Type B pancreatic cell (in vitro differentiated cells): ENCODE data around the gene HNRNPF. TPM values are rescaled to one million over a fixed set of nuclear protein-coding genes. Genes with fewer than 3 reads are reported as not detected.

Experiments used
- DNase-seq: peaks from one replicate; pipeline ENCODE4 v3.0.0; 2021; ENCODE audit warnings: mixed read lengths; ENCODE audit not compliant: unreplicated experiment; ENCODE audit errors: extremely low spot score
- H3K27ac Mint-ChIP-seq: 2 replicates; pipeline ENCODE4 v1.8.0; 2021; ENCODE audit warnings: mild to moderate bottlenecking, mixed read lengths
- H3K27me3 Mint-ChIP-seq: 2 replicates; pipeline ENCODE4 v1.8.0; 2021; ENCODE audit warnings: mixed read lengths
- H3K36me3 Mint-ChIP-seq: 2 replicates; pipeline ENCODE4 v1.8.0; 2021; ENCODE audit warnings: mixed read lengths
- H3K4me1 Mint-ChIP-seq: one replicate; pipeline ENCODE4 v1.8.0; 2021; ENCODE audit warnings: mixed read lengths; ENCODE audit not compliant: unreplicated experiment
- H3K4me3 Mint-ChIP-seq: 2 replicates; pipeline ENCODE4 v1.8.0; 2021; ENCODE audit warnings: mild to moderate bottlenecking, mixed read lengths
- H3K9me3 Mint-ChIP-seq: 2 replicates; pipeline ENCODE4 v1.8.0; 2021; ENCODE audit warnings: mixed read lengths
- total RNA-seq: library from RNA; stranded (reverse); gene quantifications from 2 replicates; pipeline ENCODE4 v1.2.1, GENCODE V29; 2021; ENCODE audit warnings: low replicate concordance
- TF ChIP-seq, protein P1 (sequence below): fragments of 200-600 bp; sonication (generic); conservative IDR thresholded peaks from 2 replicates; pipeline ENCODE4 v1.5.0; 2021; ENCODE audit warnings: antibody characterized with exemption, mild to moderate bottlenecking

HNRNPF gene
- total RNA-seq, 1 donor from 2014 or later, result 220 TPM

DNA sequence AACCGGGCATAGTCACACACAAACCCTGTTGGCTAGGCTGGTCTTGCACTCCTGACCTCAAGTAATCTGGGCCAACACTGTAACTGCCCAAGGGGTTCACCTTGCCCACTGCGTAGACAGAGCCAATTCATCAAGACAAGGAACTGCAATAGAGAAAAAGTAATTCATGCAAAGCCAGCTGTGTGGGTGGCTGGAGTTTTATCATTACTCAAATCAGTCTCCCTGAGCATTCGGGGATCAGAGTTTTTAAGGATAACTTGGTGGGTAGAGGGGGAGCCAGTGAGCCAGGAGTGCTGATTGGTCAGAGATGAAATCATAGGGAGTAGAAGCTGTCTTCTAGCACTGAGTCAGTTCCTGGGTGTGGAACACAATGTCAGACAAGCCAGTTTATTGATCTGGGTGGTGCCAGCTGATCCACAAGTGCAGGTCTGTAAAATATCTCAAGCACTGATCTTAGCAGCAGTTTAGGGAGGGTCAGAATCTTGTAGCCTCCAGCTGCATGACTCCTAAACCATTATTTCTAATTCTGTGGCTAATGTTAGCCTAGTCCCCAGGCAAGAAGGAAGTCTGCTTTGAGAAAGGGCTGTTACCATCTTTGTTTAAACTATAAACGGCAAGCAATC is 53.1 kb downstream of the HNRNPF start:
- TF ChIP-seq, protein P1, sequence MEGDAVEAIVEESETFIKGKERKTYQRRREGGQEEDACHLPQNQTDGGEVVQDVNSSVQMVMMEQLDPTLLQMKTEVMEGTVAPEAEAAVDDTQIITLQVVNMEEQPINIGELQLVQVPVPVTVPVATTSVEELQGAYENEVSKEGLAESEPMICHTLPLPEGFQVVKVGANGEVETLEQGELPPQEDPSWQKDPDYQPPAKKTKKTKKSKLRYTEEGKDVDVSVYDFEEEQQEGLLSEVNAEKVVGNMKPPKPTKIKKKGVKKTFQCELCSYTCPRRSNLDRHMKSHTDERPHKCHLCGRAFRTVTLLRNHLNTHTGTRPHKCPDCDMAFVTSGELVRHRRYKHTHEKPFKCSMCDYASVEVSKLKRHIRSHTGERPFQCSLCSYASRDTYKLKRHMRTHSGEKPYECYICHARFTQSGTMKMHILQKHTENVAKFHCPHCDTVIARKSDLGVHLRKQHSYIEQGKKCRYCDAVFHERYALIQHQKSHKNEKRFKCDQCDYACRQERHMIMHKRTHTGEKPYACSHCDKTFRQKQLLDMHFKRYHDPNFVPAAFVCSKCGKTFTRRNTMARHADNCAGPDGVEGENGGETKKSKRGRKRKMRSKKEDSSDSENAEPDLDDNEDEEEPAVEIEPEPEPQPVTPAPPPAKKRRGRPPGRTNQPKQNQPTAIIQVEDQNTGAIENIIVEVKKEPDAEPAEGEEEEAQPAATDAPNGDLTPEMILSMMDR, result no peak
- peak overlapping the region; percentile 81 for H3K27ac Mint-ChIP-seq

DNA sequence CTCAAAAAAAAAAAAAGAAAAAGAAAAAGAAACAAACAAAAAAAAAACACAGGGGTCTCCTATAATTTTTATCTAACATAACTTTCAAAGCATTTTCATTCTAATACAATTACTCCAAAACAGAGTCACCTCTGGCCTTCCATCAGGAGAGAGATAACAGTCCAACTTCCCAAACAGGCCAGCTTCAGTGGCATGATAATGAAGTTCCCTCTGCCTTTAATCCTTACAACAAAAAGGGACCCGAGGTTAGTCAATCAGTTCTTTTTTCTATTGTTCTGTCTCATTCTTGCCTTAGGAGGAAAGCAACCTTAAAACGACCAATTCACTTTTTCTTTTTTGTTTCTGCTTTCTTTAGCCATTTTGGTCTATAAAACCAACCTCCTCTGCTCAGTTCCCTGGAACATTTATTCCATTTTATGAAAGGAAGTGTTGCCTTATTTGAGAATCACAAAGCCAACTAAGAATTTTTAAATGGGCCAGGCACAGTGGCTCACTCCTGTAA is 54.1 kb downstream of the HNRNPF start:
- Mint-ChIP-seq H3K27me3 (no peaks in the 10 kb centered on the region), H3K4me1 (peaks cover 16% of the 10 kb centered on the region), H3K27ac (peak overlapping the region; percentile 70), H3K4me3 (no peak overlapping the region), H3K9me3 (no peaks in the 10 kb centered on the region), H3K36me3 (no peaks in the 10 kb centered on the region)
- TF ChIP-seq, protein P1, result no peak
- DNase-seq, result no peak

More for the DNA sequence above, 53.1 kb downstream of the HNRNPF start:
- no peak for DNase-seq
- Mint-ChIP-seq H3K27me3 (no peaks in the 10 kb centered on the region), H3K36me3 (no peaks in the 10 kb centered on the region), H3K4me1 (peaks cover 16% of the 10 kb centered on the region), H3K4me3 (peak overlapping the region; percentile 48), H3K9me3 (no peaks in the 10 kb centered on the region)

DNA sequence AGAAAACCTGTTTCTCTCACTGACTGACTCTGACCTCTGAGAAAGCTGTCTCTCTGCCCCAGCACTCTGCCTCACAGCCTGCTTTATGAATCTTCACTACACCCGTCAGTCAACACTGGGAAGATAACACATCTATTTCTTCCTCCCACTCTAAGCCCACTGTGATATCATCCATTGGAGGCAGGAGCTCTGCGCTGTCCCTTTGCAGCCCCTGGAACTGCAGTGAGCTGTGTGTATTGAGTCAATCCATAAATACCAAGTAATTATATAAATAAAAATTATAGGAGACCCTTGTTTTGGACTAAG is 54.7 kb downstream of the HNRNPF start:
- Mint-ChIP-seq H3K4me3 (peak overlapping the region; percentile 35), H3K9me3 (no peaks in the 10 kb centered on the region), H3K27me3 (no peaks in the 10 kb centered on the region), H3K36me3 (no peaks in the 10 kb centered on the region), H3K27ac (peak overlapping the region; percentile 93), H3K4me1 (peaks cover 16% of the 10 kb centered on the region)
- DNase-seq, result no peak
- TF ChIP-seq, protein P1, result no peak

DNA sequence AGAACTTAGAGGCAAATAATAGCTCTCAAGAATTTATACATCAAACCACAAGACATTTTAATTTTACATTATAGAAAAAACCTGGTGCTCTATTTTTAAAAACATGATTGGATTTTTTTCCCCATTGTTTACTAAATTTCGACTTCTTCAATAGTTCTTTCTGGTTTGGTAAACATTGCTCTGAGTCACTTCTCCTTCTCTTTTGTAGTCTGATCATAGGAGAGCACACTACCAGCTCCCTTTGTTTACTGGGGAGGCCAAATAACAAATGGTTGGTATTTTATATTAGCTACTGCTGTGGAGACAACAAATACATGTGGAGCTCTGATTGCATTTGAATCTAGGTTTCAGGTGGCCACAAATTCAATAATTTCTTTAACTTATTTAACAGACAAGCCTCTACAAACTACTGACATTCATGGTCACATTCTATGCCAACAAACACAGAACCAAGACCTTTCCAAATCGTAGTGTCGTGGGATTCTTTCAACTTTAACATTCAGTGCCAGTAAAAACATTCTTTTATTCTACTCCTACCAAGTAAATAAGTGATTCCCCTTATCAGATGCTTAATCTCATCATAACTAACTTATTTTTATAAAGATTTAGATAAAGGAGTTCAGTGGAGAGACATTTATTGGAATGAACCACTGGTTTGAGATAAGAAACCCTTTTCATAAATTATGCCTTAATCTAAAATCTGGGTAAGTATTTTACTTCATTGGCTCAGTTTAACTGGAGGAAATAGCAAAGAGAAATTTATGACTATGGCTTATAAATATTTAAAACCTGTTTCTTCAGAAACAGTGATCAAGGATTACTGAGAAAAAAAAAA is 55.3 kb downstream of the HNRNPF start:
- Mint-ChIP-seq H3K9me3 (no peaks in the 10 kb centered on the region), H3K27me3 (peaks cover under 1% of the 10 kb centered on the region), H3K4me3 (peak overlapping the region; percentile 35), H3K27ac (peak overlapping the region; percentile 93), H3K4me1 (peaks cover 17% of the 10 kb centered on the region), H3K36me3 (no peaks in the 10 kb centered on the region)
- DNase-seq, result no peak
- TF ChIP-seq, protein P1, result no peak

DNA sequence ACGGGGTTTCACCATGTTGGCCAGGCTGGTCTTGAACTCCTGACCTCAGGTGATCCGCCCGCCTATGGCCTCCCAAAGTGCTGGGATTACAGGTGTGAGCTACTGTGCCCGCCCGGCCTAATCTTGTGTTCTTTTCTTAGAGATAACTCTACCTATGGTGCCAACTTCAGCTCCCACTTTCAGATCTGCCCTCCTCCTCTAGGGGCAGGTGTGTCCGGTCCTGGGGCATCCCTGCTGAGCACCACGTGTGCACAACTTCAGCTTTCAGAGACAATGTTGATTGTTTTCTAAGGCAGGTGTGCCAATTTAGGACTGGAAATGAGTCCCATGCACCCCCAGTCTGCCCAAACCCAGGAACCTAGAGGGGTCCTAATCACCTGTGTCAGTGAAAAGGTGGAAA is 56.0 kb downstream of the HNRNPF start:
- Mint-ChIP-seq H3K4me3 (no peak overlapping the region), H3K36me3 (no peaks in the 10 kb centered on the region), H3K27ac (no peak overlapping the region), H3K9me3 (no peaks in the 10 kb centered on the region), H3K27me3 (peaks cover 3% of the 10 kb centered on the region), H3K4me1 (peaks cover 23% of the 10 kb centered on the region)
- TF ChIP-seq, protein P1, result no peak
- no peak for DNase-seq
